ENCODE data around the gene ROCK2.

DNA sequence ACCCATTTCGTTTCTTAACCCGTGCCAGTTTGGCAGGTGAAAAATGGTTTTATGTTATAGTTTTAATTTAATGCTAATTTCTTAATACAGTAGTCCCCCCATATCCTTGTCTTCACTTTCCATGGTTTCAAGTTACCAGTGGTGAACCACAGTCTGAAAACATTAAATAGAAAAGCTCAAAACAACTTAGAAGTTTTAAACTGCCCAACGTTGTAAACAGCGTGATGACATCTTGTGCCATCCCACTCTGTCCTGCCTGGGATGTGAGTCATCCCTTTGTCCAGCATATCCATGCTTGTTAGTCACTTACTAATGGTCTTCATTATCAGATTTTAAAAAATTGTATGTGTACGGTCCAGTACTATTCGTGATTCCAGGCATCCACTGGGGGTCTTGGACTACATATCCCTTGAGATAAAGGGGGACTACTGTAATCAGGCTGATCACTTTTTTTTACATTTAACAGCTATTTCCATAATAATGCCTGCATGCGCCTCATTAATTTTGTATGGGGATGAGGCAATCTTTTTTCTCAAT lies 157.3 kb downstream of the ROCK2 start:
- TF ChIP-seq, protein P1, sequence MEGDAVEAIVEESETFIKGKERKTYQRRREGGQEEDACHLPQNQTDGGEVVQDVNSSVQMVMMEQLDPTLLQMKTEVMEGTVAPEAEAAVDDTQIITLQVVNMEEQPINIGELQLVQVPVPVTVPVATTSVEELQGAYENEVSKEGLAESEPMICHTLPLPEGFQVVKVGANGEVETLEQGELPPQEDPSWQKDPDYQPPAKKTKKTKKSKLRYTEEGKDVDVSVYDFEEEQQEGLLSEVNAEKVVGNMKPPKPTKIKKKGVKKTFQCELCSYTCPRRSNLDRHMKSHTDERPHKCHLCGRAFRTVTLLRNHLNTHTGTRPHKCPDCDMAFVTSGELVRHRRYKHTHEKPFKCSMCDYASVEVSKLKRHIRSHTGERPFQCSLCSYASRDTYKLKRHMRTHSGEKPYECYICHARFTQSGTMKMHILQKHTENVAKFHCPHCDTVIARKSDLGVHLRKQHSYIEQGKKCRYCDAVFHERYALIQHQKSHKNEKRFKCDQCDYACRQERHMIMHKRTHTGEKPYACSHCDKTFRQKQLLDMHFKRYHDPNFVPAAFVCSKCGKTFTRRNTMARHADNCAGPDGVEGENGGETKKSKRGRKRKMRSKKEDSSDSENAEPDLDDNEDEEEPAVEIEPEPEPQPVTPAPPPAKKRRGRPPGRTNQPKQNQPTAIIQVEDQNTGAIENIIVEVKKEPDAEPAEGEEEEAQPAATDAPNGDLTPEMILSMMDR (conservative IDR thresholded peaks at IDR 0.05 in 1 of 2, IDR thresholded peaks at IDR 0.05 in 1 of 2; ENCODE audit: low read depth in 1 of 2, low read length in 2 of 2), result no peak
- no peak for TF ChIP-seq EZH2 (IDR thresholded peaks at IDR 0.05; ENCODE audit: low read length, missing control alignments)
